ENCODE data around the gene GRIPAP1.

GRCh38 chrX:48997455-48997854, 4.6 kb downstream of the GRIPAP1 start:
- no peak for TF ChIP-seq CTCF (IDR thresholded peaks at IDR 0.05; ENCODE audit: low read depth, low read length)
- TF ChIP-seq EZH2phosphoT487 (IDR thresholded peaks at IDR 0.05; ENCODE audit: low read depth): no peak
